ENCODE data around the gene RNASE13. TPM values are rescaled to one million over a fixed set of nuclear protein-coding genes. Genes with fewer than 3 reads are reported as not detected.
"Not testable (repeated sequence)": the region's sequence is repeated elsewhere in the genome, so short reads cannot be mapped to it uniquely, and the experiment has no call there.

RNASE13 gene
- polyA plus RNA-seq, 3 donors from 2014 or later, result not detected

GRCh38 chr14:21042918-21043317 lies 8.3 kb upstream of the RNASE13 start:
- Mint-ChIP-seq H3K27me3 (ENCODE audit: low read depth in 3 of 3) (peaks cover 4 to 6% (median 5%) of the 10 kb centered on the region in 3 donors), H3K27ac (no peak overlapping the region), H3K4me3 (no peak overlapping the region), H3K4me1 (no peaks in the 10 kb centered on the region), H3K36me3 (no peaks in the 10 kb centered on the region), H3K9me3 (no peaks in the 10 kb centered on the region)
- no peak for DNase-seq

- no peak within 1 kb of the TSS for H3K4me3 Mint-ChIP-seq
- H3K27me3 Mint-ChIP-seq (ENCODE audit: low read depth in 3 of 3), result peaks cover 4 to 7% (median 5%) of the 10 kb centered on the region in 3 donors
- no peaks in the 10 kb centered on the region for H3K9me3 Mint-ChIP-seq
- no peaks in the 10 kb centered on the region for H3K36me3 Mint-ChIP-seq
- H3K27ac Mint-ChIP-seq, result no peak within 1 kb of the TSS
- no peaks in the 10 kb centered on the region for H3K4me1 Mint-ChIP-seq
- DNase-seq, result no peak
Measured at GRCh38 chr14:21041676-21042433, 7.2 kb upstream of the RNASE13 start, which contains the start of gene RNASE7. RNASE7 (plus strand) TSS chr14:21042362; CDS start chr14:21042993, 631 bp downstream.

- not testable (repeated sequence) for H3K4me1 Mint-ChIP-seq; DNase-seq; H3K27me3 Mint-ChIP-seq (ENCODE audit: low read depth in 3 of 3); H3K4me3 Mint-ChIP-seq; H3K36me3 Mint-ChIP-seq; H3K9me3 Mint-ChIP-seq; H3K27ac Mint-ChIP-seq
Measured at GRCh38 chr14:21040941-21041340, 6.3 kb upstream of the RNASE13 start.

GRCh38 chr14:21040370-21040925 lies 5.8 kb upstream of the RNASE13 start:
- DNase-seq, result no peak
- Mint-ChIP-seq H3K27me3 (ENCODE audit: low read depth in 3 of 3) (peaks cover 5 to 8% (median 6%) of the 10 kb centered on the region in 3 donors), H3K9me3 (no peaks in the 10 kb centered on the region), H3K36me3 (no peaks in the 10 kb centered on the region), H3K4me1 (no peaks in the 10 kb centered on the region), H3K27ac (peak overlapping the region in 1 of 6 donors; percentile 38), H3K4me3 (no peak overlapping the region)

- peak overlapping the region in 1 of 6 donors; percentile 38 for H3K27ac Mint-ChIP-seq
- no peaks in the 10 kb centered on the region for H3K4me1 Mint-ChIP-seq
- no peaks in the 10 kb centered on the region for H3K36me3 Mint-ChIP-seq
- no peak overlapping the region for H3K4me3 Mint-ChIP-seq
- H3K27me3 Mint-ChIP-seq (ENCODE audit: low read depth in 3 of 3), result peaks cover 4 to 8% (median 5%) of the 10 kb centered on the region in 3 donors
- DNase-seq, result peak; percentile 10 to 22 (median 13)
- H3K9me3 Mint-ChIP-seq, result no peaks in the 10 kb centered on the region
Measured at GRCh38 chr14:21039585-21040369, 5.2 kb upstream of the RNASE13 start.

GRCh38 chr14:21038441-21039422 lies 4.1 kb upstream of the RNASE13 start:
- DNase-seq, result no peak
- H3K27ac Mint-ChIP-seq, result no peak overlapping the region
- H3K27me3 Mint-ChIP-seq (ENCODE audit: low read depth in 3 of 3), result peaks cover 4 to 9% (median 5%) of the 10 kb centered on the region in 3 donors
- no peaks in the 10 kb centered on the region for H3K4me1 Mint-ChIP-seq
- no peaks in the 10 kb centered on the region for H3K9me3 Mint-ChIP-seq
- no peak overlapping the region for H3K4me3 Mint-ChIP-seq
- no peaks in the 10 kb centered on the region for H3K36me3 Mint-ChIP-seq

GRCh38 chr14:21037156-21037555 lies 2.5 kb upstream of the RNASE13 start:
- Mint-ChIP-seq H3K9me3 (no peaks in the 10 kb centered on the region), H3K4me1 (no peaks in the 10 kb centered on the region), H3K36me3 (no peaks in the 10 kb centered on the region), H3K27ac (no peak overlapping the region), H3K27me3 (ENCODE audit: low read depth in 3 of 3) (peaks cover 1 to 4% (median 2%) of the 10 kb centered on the region in 3 donors), H3K4me3 (no peak overlapping the region)
- no peak for DNase-seq

- Mint-ChIP-seq H3K36me3 (no peaks in the 10 kb centered on the region), H3K27me3 (ENCODE audit: low read depth in 3 of 3) (peaks cover 1 to 4% (median 2%) of the 10 kb centered on the region in 3 donors), H3K27ac (no peak overlapping the region), H3K9me3 (no peaks in the 10 kb centered on the region), H3K4me3 (no peak overlapping the region), H3K4me1 (no peaks in the 10 kb centered on the region)
- DNase-seq, result no peak
Measured at GRCh38 chr14:21036751-21037150, 2.1 kb upstream of the RNASE13 start.

- no peak overlapping the region for H3K27ac Mint-ChIP-seq
- peaks cover 1 to 4% (median 2%) of the 10 kb centered on the region in 3 donors for H3K27me3 Mint-ChIP-seq (ENCODE audit: low read depth in 3 of 3)
- no peaks in the 10 kb centered on the region for H3K9me3 Mint-ChIP-seq
- H3K36me3 Mint-ChIP-seq, result no peaks in the 10 kb centered on the region
- DNase-seq, result no peak
- no peaks in the 10 kb centered on the region for H3K4me1 Mint-ChIP-seq
- no peak overlapping the region for H3K4me3 Mint-ChIP-seq
Measured at GRCh38 chr14:21033133-21033698, 1.4 kb downstream of the RNASE13 start.

- H3K36me3 Mint-ChIP-seq, result no peaks in the 10 kb centered on the region
- H3K9me3 Mint-ChIP-seq, result no peaks in the 10 kb centered on the region
- H3K27ac Mint-ChIP-seq, result no peak overlapping the region
- no peak for DNase-seq
- H3K27me3 Mint-ChIP-seq (ENCODE audit: low read depth in 3 of 3), result peaks cover 1 to 4% (median 2%) of the 10 kb centered on the region in 3 donors
- no peaks in the 10 kb centered on the region for H3K4me1 Mint-ChIP-seq
- no peak overlapping the region for H3K4me3 Mint-ChIP-seq
Measured at GRCh38 chr14:21032326-21033132, 2.1 kb downstream of the RNASE13 start.

- Mint-ChIP-seq H3K27me3 (ENCODE audit: low read depth in 3 of 3) (peaks cover 1 to 3% (median 2%) of the 10 kb centered on the region in 3 donors), H3K27ac (no peak overlapping the region), H3K4me1 (no peaks in the 10 kb centered on the region), H3K4me3 (no peak overlapping the region), H3K36me3 (no peaks in the 10 kb centered on the region), H3K9me3 (no peaks in the 10 kb centered on the region)
- no peak for DNase-seq
Measured at GRCh38 chr14:21030531-21030930, 4.1 kb downstream of the RNASE13 start.

GRCh38 chr14:21029917-21030316 lies 4.7 kb downstream of the RNASE13 start, which contains the start of gene TPPP2:
TPPP2 (plus strand) TSS chr14:21030217; CDS start chr14:21030582, 365 bp downstream.
- Mint-ChIP-seq H3K4me3 (no peak within 1 kb of the TSS), H3K27me3 (ENCODE audit: low read depth in 3 of 3) (peaks cover 1 to 3% (median 2%) of the 10 kb centered on the region in 3 donors)

More at GRCh38 chr14:21029917-21030316, 4.7 kb downstream of the RNASE13 start, which contains the start of gene TPPP2:
- H3K9me3 Mint-ChIP-seq, result no peaks in the 10 kb centered on the region
- no peak within 1 kb of the TSS for H3K27ac Mint-ChIP-seq
- no peak for DNase-seq
- no peaks in the 10 kb centered on the region for H3K4me1 Mint-ChIP-seq
- H3K36me3 Mint-ChIP-seq, result no peaks in the 10 kb centered on the region
